Measurements from ENCODE around the gene SRMS. TPM values are rescaled to one million over a fixed set of nuclear protein-coding genes. Genes with fewer than 3 reads are reported as not detected.

Gene SRMS
- total RNA-seq, 1 experiment from 2014 or later: 0.79 TPM

DNA sequence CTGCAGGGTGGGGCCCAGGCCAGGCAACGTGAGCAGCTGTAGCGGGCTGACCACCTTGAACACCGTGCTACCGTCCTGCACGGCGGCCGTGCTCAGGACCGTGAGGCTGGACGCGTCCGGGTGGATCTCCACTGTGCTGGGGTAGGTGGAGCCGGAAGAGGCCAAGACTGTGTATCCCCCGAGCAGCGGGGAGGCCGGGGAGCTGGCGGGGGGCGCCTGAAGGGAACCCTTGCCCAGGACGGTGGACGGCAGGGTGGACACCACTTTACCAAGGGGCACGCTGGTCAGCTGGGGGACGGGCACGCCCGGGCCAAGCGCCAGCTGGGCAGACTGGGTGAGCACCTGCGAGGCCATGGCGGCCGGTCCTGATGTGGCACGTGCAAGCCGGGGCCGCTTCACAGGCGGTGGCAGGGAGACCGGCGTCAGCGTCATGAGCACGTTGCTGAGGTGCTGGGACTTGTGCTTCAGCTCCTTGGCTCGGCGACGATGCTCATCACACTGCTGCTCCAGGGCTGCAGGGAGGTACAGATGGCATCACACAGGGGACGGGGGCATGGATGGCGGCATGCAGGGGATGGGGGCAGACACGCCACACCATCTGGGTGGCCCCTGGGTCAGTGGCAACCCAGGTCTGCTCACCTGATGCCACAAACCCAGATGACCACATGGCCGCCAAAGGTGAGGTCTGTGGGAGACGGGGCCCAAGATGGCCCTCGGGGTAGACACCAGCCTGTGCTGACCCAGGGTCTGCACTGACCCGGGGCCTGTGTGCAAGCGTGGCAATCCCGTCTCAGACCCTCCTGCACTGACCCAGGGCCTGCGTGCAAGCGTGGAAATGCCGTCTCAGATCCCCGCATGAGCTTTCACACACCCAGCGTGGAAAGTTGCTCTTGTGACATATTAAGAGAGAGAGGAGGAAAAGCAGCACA is 42.9 kb upstream of the SRMS start:
- H3T11ph ChIP-seq (ENCODE audit: low read length): no peak overlapping the region
- H3K36me3 Mint-ChIP-seq (ENCODE audit: insufficient read depth in 1 of 3, low read depth in 3 of 3): peaks cover 2 to 40% (median 28%) of the 10 kb centered on the region in 3 experiments
- no peak overlapping the region for H3K23ac ChIP-seq (ENCODE audit: insufficient read length, low read depth, low read length)
- no peak overlapping the region for H3K18ac ChIP-seq (ENCODE audit: insufficient read length, low read depth, low read length)
- no peak overlapping the region for H3K27ac Mint-ChIP-seq
- no peak for DNase-seq
- peaks cover 3 to 7% of the 10 kb centered on the region in 2 experiments; a peak in 2 of 4 replicates for H3K4me1 Mint-ChIP-seq
- TF ChIP-seq, protein P1, sequence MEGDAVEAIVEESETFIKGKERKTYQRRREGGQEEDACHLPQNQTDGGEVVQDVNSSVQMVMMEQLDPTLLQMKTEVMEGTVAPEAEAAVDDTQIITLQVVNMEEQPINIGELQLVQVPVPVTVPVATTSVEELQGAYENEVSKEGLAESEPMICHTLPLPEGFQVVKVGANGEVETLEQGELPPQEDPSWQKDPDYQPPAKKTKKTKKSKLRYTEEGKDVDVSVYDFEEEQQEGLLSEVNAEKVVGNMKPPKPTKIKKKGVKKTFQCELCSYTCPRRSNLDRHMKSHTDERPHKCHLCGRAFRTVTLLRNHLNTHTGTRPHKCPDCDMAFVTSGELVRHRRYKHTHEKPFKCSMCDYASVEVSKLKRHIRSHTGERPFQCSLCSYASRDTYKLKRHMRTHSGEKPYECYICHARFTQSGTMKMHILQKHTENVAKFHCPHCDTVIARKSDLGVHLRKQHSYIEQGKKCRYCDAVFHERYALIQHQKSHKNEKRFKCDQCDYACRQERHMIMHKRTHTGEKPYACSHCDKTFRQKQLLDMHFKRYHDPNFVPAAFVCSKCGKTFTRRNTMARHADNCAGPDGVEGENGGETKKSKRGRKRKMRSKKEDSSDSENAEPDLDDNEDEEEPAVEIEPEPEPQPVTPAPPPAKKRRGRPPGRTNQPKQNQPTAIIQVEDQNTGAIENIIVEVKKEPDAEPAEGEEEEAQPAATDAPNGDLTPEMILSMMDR (conservative IDR thresholded peaks at IDR 0.05): no peak
- H2BK120ac ChIP-seq (ENCODE audit: low read depth, low read length, poor library complexity, severe bottlenecking): no peak overlapping the region
- no peaks in the 10 kb centered on the region for H3K4me1 ChIP-seq (ENCODE audit: insufficient read depth, low read length)
- no peaks in the 10 kb centered on the region for H3K27me3 ChIP-seq (ENCODE audit: insufficient read depth, low read length)
- H3K23me2 ChIP-seq (ENCODE audit: insufficient read length, low read depth, low read length, poor library complexity, severe bottlenecking): no peaks in the 10 kb centered on the region
- no peak overlapping the region for H3K4me3 Mint-ChIP-seq
- no peak overlapping the region for H2BK12ac ChIP-seq (ENCODE audit: insufficient read length, low read depth, low read length)
- H2BK15ac ChIP-seq (ENCODE audit: low read depth, low read length): no peak overlapping the region
- H3K27me3 Mint-ChIP-seq (ENCODE audit: low read depth): peaks cover 2% of the 10 kb centered on the region; the same call in 1 of the 2 replicates
- no peaks in the 10 kb centered on the region for H3K79me1 ChIP-seq (ENCODE audit: insufficient read depth, low read depth, low read length, poor library complexity, severe bottlenecking)
- no peak overlapping the region for H2AFZ ChIP-seq (ENCODE audit: low read length)
- no peaks in the 10 kb centered on the region for H3K9me3 Mint-ChIP-seq
- H3K4me2 ChIP-seq (ENCODE audit: insufficient read depth, insufficient read length, low read length): no peak overlapping the region
- no peak overlapping the region for H3K4ac ChIP-seq (ENCODE audit: low read depth, low read length)
- H3K56ac ChIP-seq (ENCODE audit: insufficient read length, low read depth, low read length): no peak overlapping the region
- no peak overlapping the region for H3K14ac ChIP-seq (ENCODE audit: insufficient read depth, low read length)
- no peak overlapping the region for H4K5ac ChIP-seq (ENCODE audit: insufficient read length, low read depth, low read length)
- H4K91ac ChIP-seq (ENCODE audit: insufficient read length, low read depth, low read length): no peak overlapping the region
- no peaks in the 10 kb centered on the region for H3K79me2 ChIP-seq (ENCODE audit: insufficient read depth, low read length)
- H4K20me1 ChIP-seq (ENCODE audit: control insufficient read depth, insufficient read depth, insufficient read length): no peaks in the 10 kb centered on the region
- no peak overlapping the region for H2AK5ac ChIP-seq (ENCODE audit: insufficient read length, low read length)
- H3K27ac ChIP-seq (ENCODE audit: insufficient read length, low read depth, low read length): no peak overlapping the region
- H2BK5ac ChIP-seq (ENCODE audit: insufficient read length, low read length): no peak overlapping the region
- no peak overlapping the region for H4K8ac ChIP-seq (replicated peaks; ENCODE audit: insufficient read length, low read depth, low read length)
- no peak overlapping the region for H3K9ac ChIP-seq (ENCODE audit: extremely low read depth, insufficient read length, low read length)
- no peak overlapping the region for H2BK20ac ChIP-seq (ENCODE audit: low read depth, low read length, poor library complexity, severe bottlenecking)
- WGBS (ENCODE audit: extremely low coverage, insufficient read length, low lambda C conversion rate): no CpG with 5 or more reads among the region's 52 CpGs
- no peaks in the 10 kb centered on the region for H3K9me3 ChIP-seq (ENCODE audit: control insufficient read depth, low read depth, low read length)

All from H9 (cell line).